Bronchial epithelial cell (primary cell): ENCODE measurements around the gene PTPRC. TPM values are rescaled to one million over a fixed set of nuclear protein-coding genes. Genes with fewer than 3 reads are reported as not detected.
A peak's percentile ranks its signal among the peaks of the same experiment; 100 is the strongest.

Source experiments
- DNase-seq: peaks from one replicate; pipeline ENCODE4 v3.0.0-alpha.2; 2010; ENCODE audit warnings: low read depth
- FAIRE-seq: peaks from 2 replicates; lab custom pipeline; 2011; peaks lifted over from hg19 to GRCh38; lab: Jason Lieb, UNC
- H3K27me3 ChIP-seq: 2 replicates; pipeline ENCODE4 v1.5.1; 2011; ENCODE audit warnings: low read length; ENCODE audit not compliant: control insufficient read depth, insufficient read depth
- H3K36me3 ChIP-seq: 2 replicates; pipeline ENCODE4 v1.5.1; 2011; ENCODE audit warnings: low read length; ENCODE audit not compliant: control insufficient read depth, insufficient read depth
- H3K4me3 ChIP-seq: 2 replicates; pipeline ENCODE4 v1.5.1; 2011; ENCODE audit warnings: mild to moderate bottlenecking, low read depth, low read length, control low read depth
- CTCF ChIP-seq: IDR thresholded peaks from 2 replicates; pipeline ENCODE4 v1.5.1; 2011; ENCODE audit warnings: mild to moderate bottlenecking, moderate library complexity, low read length, control low read depth, inconsistent platforms; ENCODE audit not compliant: insufficient read depth, severe bottlenecking
- total RNA-seq: library from RNA; depleted of rRNA; stranded (reverse); fragments of >200 nt; gene quantifications from 2 replicates; pipeline ENCODE4 v1.2.1, GENCODE V29; 2014

PTPRC gene
- total RNA-seq, 1 donor from 2014 or later = not detected

GRCh38 chr1:198775606-198776005 lies 136.8 kb downstream of the PTPRC start:
- DNase-seq = no peak
- FAIRE-seq = no peak
- Histone ChIP-seq H3K36me3 (no peaks in the 10 kb centered on the region), H3K4me3 (no peak overlapping the region), H3K27me3 (no peaks in the 10 kb centered on the region)
- no peak for TF ChIP-seq CTCF

- no peaks in the 10 kb centered on the region for H3K27me3 ChIP-seq
- H3K36me3 ChIP-seq = no peaks in the 10 kb centered on the region
- H3K4me3 ChIP-seq = no peak overlapping the region
- DNase-seq = peak; percentile 93
- TF ChIP-seq CTCF = no peak
- no peak for FAIRE-seq
These were observed 137.8 kb downstream of the PTPRC start for GRCh38 chr1:198776602-198777029.

- no peak overlapping the region for H3K4me3 ChIP-seq
- FAIRE-seq = no peak
- H3K27me3 ChIP-seq = no peaks in the 10 kb centered on the region
- no peaks in the 10 kb centered on the region for H3K36me3 ChIP-seq
- no peak for DNase-seq
- TF ChIP-seq CTCF = no peak
These were observed 139.2 kb downstream of the PTPRC start for GRCh38 chr1:198778049-198778448.

GRCh38 chr1:198780376-198780775 lies 141.5 kb downstream of the PTPRC start:
- H3K36me3 ChIP-seq = no peaks in the 10 kb centered on the region
- DNase-seq (no peak), FAIRE-seq (no peak)
- no peak overlapping the region for H3K4me3 ChIP-seq
- TF ChIP-seq CTCF = no peak
- no peaks in the 10 kb centered on the region for H3K27me3 ChIP-seq

GRCh38 chr1:198788561-198789064 lies 149.8 kb downstream of the PTPRC start:
- no peak for DNase-seq
- TF ChIP-seq CTCF = no peak
- no peak for FAIRE-seq

GRCh38 chr1:198793714-198794113 lies 154.9 kb downstream of the PTPRC start:
- Histone ChIP-seq H3K4me3 (no peak overlapping the region), H3K27me3 (no peaks in the 10 kb centered on the region), H3K36me3 (no peaks in the 10 kb centered on the region)
- DNase-seq (no peak), FAIRE-seq (no peak)
- TF ChIP-seq CTCF = no peak

More at GRCh38 chr1:198788561-198789064, 149.8 kb downstream of the PTPRC start:
- Histone ChIP-seq H3K4me3 (no peak overlapping the region), H3K27me3 (no peaks in the 10 kb centered on the region), H3K36me3 (no peaks in the 10 kb centered on the region)
